ENCODE measurements around the gene MVB12B.

MVB12B gene

DNA sequence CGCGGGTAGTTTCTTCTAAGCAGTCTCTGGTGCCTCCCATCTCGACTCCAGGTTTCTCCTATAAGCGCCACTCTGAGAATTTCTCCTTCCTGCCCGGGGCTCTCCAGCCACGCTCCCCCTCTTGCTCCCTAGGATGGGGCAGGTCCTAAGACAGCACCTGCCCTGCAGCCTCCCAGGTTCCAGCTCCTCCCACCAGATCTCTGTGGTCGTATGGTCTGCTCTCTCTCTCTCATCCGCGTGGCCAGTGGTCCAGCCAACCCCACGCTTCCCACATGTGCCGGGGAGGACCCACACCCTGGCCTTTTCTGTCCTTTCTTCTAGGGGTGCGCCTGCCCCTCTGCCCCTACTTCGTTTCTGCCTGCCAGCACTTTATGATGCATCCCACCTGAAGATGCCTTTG is 40.5 kb downstream of the MVB12B start:
- H3K27me3 ChIP-seq = no peaks in the 10 kb centered on the region
- H3K27ac ChIP-seq = no peak overlapping the region
- intact Hi-C loops (cut with DNase I; ENCODE audit: low total_unique reads) = no loop called here
- peaks cover 0 to 11% (median 0%) of the 10 kb centered on the region in 3 donors for H3K36me3 ChIP-seq
- H3K4me3 ChIP-seq = no peak overlapping the region
- H3K4me1 ChIP-seq = peaks cover 0 to 8% (median 3%) of the 10 kb centered on the region in 4 donors
- peaks cover 0 to 4% (median 1%) of the 10 kb centered on the region in 3 donors for H3K9me3 ChIP-seq
- DNase-seq = no peak
- TF ChIP-seq, protein P1, sequence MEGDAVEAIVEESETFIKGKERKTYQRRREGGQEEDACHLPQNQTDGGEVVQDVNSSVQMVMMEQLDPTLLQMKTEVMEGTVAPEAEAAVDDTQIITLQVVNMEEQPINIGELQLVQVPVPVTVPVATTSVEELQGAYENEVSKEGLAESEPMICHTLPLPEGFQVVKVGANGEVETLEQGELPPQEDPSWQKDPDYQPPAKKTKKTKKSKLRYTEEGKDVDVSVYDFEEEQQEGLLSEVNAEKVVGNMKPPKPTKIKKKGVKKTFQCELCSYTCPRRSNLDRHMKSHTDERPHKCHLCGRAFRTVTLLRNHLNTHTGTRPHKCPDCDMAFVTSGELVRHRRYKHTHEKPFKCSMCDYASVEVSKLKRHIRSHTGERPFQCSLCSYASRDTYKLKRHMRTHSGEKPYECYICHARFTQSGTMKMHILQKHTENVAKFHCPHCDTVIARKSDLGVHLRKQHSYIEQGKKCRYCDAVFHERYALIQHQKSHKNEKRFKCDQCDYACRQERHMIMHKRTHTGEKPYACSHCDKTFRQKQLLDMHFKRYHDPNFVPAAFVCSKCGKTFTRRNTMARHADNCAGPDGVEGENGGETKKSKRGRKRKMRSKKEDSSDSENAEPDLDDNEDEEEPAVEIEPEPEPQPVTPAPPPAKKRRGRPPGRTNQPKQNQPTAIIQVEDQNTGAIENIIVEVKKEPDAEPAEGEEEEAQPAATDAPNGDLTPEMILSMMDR (IDR thresholded peaks at IDR 0.05) = no peak

GRCh38 chr9:126367616-126368015 is 41.0 kb downstream of the MVB12B start:
- Histone ChIP-seq H3K27me3 (no peaks in the 10 kb centered on the region), H3K9me3 (peaks cover 0 to 3% (median 0%) of the 10 kb centered on the region in 3 donors), H3K4me3 (no peak overlapping the region), H3K27ac (no peak overlapping the region), H3K36me3 (peaks cover 0 to 11% (median 0%) of the 10 kb centered on the region in 3 donors), H3K4me1 (peaks cover 0 to 8% (median 3%) of the 10 kb centered on the region in 4 donors)
- TF ChIP-seq, protein P1 (IDR thresholded peaks at IDR 0.05) = no peak
- DNase-seq = no peak
- intact Hi-C loops (cut with DNase I; ENCODE audit: low total_unique reads) = no loop called here

GRCh38 chr9:126368020-126368419 is 41.4 kb downstream of the MVB12B start:
- Histone ChIP-seq H3K36me3 (peaks cover 0 to 8% (median 0%) of the 10 kb centered on the region in 3 donors), H3K4me3 (no peak overlapping the region), H3K9me3 (no peaks in the 10 kb centered on the region), H3K4me1 (peaks cover 0 to 8% (median 3%) of the 10 kb centered on the region in 4 donors), H3K27me3 (no peaks in the 10 kb centered on the region), H3K27ac (no peak overlapping the region)
- no peak for DNase-seq
- intact Hi-C loops (cut with DNase I; ENCODE audit: low total_unique reads) = no loop called here
- TF ChIP-seq, protein P1 (IDR thresholded peaks at IDR 0.05) = no peak

- DNase-seq = no peak
- Histone ChIP-seq H3K27ac (no peak overlapping the region), H3K9me3 (no peaks in the 10 kb centered on the region), H3K4me1 (peaks cover 0 to 13% (median 5%) of the 10 kb centered on the region in 4 donors), H3K4me3 (no peak overlapping the region), H3K27me3 (no peaks in the 10 kb centered on the region), H3K36me3 (no peaks in the 10 kb centered on the region)
- TF ChIP-seq, protein P1 (IDR thresholded peaks at IDR 0.05) = no peak
- intact Hi-C loops (cut with DNase I; ENCODE audit: low total_unique reads) = no loop called here
These were observed 44.6 kb downstream of the MVB12B start for GRCh38 chr9:126371007-126371870.

DNA sequence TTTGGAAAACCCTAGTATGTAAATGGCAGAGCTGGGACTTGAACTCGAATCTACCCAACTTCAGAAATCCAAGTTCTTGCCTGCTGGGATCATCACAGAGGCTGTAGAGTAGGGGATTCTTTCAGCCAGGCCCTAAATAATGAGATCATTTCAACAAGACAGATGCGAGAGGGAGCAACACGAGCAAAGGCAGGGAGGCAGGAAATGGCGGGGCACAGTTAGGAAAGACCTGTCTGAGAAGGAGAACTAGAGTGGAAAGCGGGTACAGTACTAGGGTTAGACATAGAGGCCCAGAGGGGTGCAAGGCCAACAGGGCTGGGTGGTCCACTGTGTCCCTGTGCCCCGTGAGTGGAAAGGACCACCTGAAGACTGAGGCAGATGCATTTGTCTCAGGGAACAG is 46.1 kb downstream of the MVB12B start:
- TF ChIP-seq, protein P1 (IDR thresholded peaks at IDR 0.05) = no peak
- H3K36me3 ChIP-seq = no peaks in the 10 kb centered on the region
- no peak overlapping the region for H3K27ac ChIP-seq
- no peak overlapping the region for H3K4me3 ChIP-seq
- H3K27me3 ChIP-seq = no peaks in the 10 kb centered on the region
- DNase-seq = no peak
- intact Hi-C loops (cut with DNase I; ENCODE audit: low total_unique reads) = no loop called here
- H3K4me1 ChIP-seq = peaks cover 0 to 13% (median 2%) of the 10 kb centered on the region in 4 donors
- H3K9me3 ChIP-seq = no peaks in the 10 kb centered on the region
